ENCODE data around the gene LILRA1. TPM values are rescaled to one million over a fixed set of nuclear protein-coding genes. Genes with fewer than 3 reads are reported as not detected.
"Not testable (repeated sequence)": the region's sequence is repeated elsewhere in the genome, so short reads cannot be mapped to it uniquely, and the experiment has no call there.

Gene LILRA1
- total RNA-seq, 1 experiment from 2014 or later: not detected

- no peak for DNase-seq (ENCODE audit: extremely low read depth, low read depth)
Observed at GRCh38 chr19:54622431-54622830, 29.0 kb downstream of the LILRA1 start.

DNA sequence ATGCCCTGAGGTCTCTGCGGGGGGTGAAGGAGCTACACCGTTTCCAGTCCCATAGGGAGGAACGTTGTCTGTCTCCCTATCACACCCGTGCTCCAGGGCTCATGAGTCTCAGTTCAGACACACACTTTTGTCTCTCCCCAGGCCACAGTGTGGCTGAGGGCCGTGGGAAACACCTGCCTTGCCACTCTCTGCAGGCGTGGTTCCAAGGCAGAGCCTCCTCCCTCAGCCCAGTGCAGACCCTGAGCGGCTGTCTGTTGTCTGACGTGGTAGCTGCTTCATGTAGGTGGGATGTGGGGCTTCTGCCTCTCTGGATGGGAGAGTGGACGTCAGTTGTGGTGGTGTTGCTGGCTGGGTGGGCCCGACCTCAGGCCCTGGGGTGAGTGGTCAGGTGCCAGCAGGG is 30.8 kb downstream of the LILRA1 start:
- DNase-seq (ENCODE audit: extremely low read depth, low read depth): not testable (repeated sequence)

- not testable (repeated sequence) for DNase-seq (ENCODE audit: extremely low read depth, low read depth)
Observed at GRCh38 chr19:54624934-54625730, 31.7 kb downstream of the LILRA1 start.

DNA sequence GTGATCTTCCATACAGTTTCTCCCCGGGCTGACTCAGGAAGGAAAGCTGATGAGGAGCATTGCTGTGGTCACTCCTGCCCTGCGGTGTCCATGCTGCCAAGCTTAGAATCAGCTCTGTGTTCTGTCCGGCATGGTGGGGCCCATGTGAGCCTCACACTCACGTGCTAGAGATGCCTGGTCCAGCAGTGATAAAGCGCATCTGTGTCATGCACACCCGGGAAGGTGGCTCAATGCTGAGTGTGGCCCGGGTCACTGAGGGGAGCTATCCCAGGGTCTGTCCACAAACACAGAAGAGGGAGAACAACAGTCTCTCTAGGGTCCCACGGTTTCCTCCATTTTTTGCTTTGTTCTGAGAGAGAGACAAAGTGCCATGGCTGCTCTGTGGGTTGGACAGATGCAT is 33.3 kb downstream of the LILRA1 start:
- no peak for DNase-seq (ENCODE audit: extremely low read depth, low read depth)

- DNase-seq (ENCODE audit: extremely low read depth, low read depth): not testable (repeated sequence)
Observed at GRCh38 chr19:54627912-54628311, 34.5 kb downstream of the LILRA1 start.

DNA sequence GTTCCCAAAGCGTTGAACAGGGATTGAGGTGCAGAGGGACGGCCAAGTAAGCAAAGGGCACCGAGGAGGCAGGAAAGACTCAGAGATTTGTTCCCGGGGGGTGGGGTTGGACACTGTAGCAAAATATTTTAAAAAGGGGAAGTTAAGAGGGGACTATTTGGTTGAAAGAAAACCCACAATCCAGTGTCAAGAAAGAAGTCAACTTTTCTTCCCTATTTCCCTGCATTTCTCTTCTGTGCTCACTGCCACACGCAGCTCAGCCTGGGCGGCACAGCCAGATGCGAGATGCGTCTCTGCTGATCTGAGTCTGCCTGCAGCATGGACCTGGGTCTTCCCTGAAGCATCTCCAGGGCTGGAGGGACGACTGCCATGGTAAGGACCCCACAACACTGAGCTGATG is 36.8 kb downstream of the LILRA1 start, which contains the start of gene LILRB1:
Gene LILRB1, plus strand, starts transcription at position 223 of the 400 bp plus-strand sequence. CDS start 590 bp downstream, outside the sequence.
- not testable (repeated sequence) for DNase-seq (ENCODE audit: extremely low read depth, low read depth)

DNA sequence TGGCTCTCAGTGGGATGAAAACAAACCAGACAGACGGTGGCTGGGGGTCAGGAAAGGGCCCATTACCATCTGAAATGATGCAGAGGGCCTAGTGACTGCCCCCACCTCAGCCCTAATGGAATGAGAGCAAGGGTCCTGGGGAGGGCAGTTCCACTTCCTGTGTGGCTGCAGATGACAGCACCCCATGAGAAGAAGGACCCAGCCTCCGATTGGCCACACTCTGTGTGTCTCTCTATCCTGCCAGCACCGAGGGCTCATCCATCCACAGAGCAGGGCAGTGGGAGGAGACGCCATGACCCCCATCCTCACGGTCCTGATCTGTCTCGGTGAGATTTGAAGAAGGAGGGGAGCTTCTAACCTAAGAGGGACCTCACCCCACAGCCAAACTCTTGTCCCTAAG is 37.4 kb downstream of the LILRA1 start:
- no peak for DNase-seq (ENCODE audit: extremely low read depth, low read depth)

- DNase-seq (ENCODE audit: extremely low read depth, low read depth): not testable (repeated sequence)
Observed at GRCh38 chr19:54631489-54632337, 38.3 kb downstream of the LILRA1 start.

GRCh38 chr19:54632517-54632916 is 39.1 kb downstream of the LILRA1 start:
- DNase-seq (ENCODE audit: extremely low read depth, low read depth): not testable (repeated sequence)

DNA sequence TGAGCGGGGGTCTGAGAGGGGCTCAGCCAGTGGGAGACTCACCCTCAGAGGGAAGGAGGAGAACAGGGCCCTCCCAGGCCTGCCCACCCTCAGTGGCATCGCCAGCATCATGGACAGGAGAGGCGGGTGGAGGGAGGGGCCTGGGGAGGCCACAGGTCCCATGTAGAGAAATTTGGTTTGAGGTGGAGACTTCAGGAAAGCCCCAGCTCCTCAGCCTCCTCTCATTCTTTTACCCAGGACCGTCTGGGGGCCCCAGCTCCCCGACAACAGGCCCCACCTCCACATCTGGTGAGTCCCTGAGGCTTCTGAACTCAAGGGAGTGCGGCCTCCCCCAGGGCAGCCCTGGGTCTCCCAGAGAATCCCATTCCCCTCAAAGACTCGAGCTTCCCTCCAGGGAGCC is 40.0 kb downstream of the LILRA1 start:
- no peak for DNase-seq (ENCODE audit: extremely low read depth, low read depth)

GRCh38 chr19:54636081-54636480 is 42.6 kb downstream of the LILRA1 start:
- DNase-seq (ENCODE audit: extremely low read depth, low read depth): not testable (repeated sequence)

GRCh38 chr19:54638683-54639082 is 45.3 kb downstream of the LILRA1 start:
- DNase-seq (ENCODE audit: extremely low read depth, low read depth): no peak

GRCh38 chr19:54642953-54643352 is 49.5 kb downstream of the LILRA1 start:
- DNase-seq (ENCODE audit: extremely low read depth, low read depth): not testable (repeated sequence)

DNA sequence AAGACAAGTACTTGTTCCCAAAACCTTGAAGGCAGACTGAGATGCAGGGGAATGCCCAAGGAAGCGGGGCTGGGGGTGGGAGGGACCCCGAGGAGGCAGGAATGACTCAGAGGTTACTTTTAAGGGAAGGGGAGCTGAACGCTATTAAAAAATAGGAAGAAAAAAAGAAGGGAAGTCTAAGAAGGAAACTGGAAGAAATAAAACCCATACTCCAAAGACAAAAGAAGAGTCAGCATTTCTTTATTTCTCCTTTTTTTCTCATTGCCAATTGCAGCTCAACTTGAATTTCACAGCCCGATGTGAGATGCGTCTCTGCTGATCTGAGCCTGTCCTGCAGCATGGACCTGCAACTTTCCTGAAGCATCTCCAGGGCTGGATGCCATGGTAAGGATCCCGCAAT is 50.2 kb downstream of the LILRA1 start:
- not testable (repeated sequence) for DNase-seq (ENCODE audit: extremely low read depth, low read depth)

- no peak for DNase-seq (ENCODE audit: extremely low read depth, low read depth)
Observed at GRCh38 chr19:54644056-54644455, 50.6 kb downstream of the LILRA1 start.

GRCh38 chr19:54646331-54646841 is 53.0 kb downstream of the LILRA1 start:
- DNase-seq (ENCODE audit: extremely low read depth, low read depth): no peak

DNA sequence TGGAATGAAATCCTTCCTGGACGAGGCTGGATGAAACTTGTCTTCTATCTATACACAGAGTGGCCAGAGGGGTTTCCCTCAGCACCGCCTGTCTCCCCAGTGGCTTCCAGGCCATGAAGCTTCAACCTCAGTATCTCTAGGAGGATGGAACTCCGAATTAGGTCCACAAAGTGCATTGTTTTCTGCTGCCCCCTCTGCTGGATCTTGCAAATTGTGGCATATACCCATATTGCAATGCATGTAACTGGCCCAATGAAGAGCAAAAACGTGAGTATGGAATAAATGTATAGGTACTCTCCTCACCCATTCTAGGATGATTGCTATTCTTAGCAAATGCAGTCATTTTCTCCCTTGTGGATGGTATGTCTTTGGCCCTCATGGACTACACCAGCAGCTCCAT is 54.7 kb downstream of the LILRA1 start:
- DNase-seq (ENCODE audit: extremely low read depth, low read depth): no peak

GRCh38 chr19:54650108-54650655 is 56.8 kb downstream of the LILRA1 start:
- DNase-seq (ENCODE audit: extremely low read depth, low read depth): no peak

All from NCI-H460 (cell line).